A549 (cell line): ENCODE measurements around the gene LRCH2.

Experiments
- CBX8 ChIP-seq: fragments of 200-600 bp; sonication (generic); IDR thresholded peaks from 2 replicates; pipeline ENCODE4 v1.6.1; 2016
- CHD2 ChIP-seq: fragments of 150-350 bp; IDR thresholded peaks from 2 replicates; pipeline ENCODE4 v1.6.1; 2014; ENCODE audit warnings: low read length; ENCODE audit not compliant: partially characterized antibody
- CTCF ChIP-seq: fragments of >200 bp; sonication (Bioruptor Twin); formaldehyde crosslinking; IDR thresholded peaks from 3 replicates; pipeline ENCODE4 v1.5.1; 2016
- JUN ChIP-seq, 2 experiments: fragments of >200 bp; sonication (Bioruptor Twin); formaldehyde crosslinking; IDR thresholded peaks; 2 replicates in 1 of 2; 3 replicates in 1 of 2; pipeline ENCODE4 v1.6.1; 2016 to 2017
- MAFK ChIP-seq: fragments of 450-650 bp; IDR thresholded peaks from 2 replicates; pipeline ENCODE4 v1.6.1; 2014; ENCODE audit not compliant: partially characterized antibody
- MAZ ChIP-seq: fragments of 150-350 bp; IDR thresholded peaks from 2 replicates; pipeline ENCODE4 v1.6.1; 2014; ENCODE audit warnings: antibody characterized with exemption, low read depth, low read length, borderline replicate concordance
- PBX3 ChIP-seq: IDR thresholded peaks from 2 replicates; pipeline ENCODE4 v1.6.1; 2012
- POLR2A ChIP-seq: IDR thresholded peaks from 2 replicates; pipeline ENCODE4 v1.6.1; 2012; ENCODE audit warnings: mild to moderate bottlenecking, low read length
- SMC3 ChIP-seq: fragments of >200 bp; sonication (Bioruptor Twin); formaldehyde crosslinking; IDR thresholded peaks from 3 replicates; pipeline ENCODE4 v1.6.1; 2018; ENCODE audit warnings: inconsistent platforms
- TP53 ChIP-seq: fragments of 250-450 bp; sonication (Bioruptor Pico); IDR thresholded peaks from 2 replicates; pipeline ENCODE4 v1.5.0; 2021; ENCODE audit warnings: mild to moderate bottlenecking, moderate library complexity

DNA sequence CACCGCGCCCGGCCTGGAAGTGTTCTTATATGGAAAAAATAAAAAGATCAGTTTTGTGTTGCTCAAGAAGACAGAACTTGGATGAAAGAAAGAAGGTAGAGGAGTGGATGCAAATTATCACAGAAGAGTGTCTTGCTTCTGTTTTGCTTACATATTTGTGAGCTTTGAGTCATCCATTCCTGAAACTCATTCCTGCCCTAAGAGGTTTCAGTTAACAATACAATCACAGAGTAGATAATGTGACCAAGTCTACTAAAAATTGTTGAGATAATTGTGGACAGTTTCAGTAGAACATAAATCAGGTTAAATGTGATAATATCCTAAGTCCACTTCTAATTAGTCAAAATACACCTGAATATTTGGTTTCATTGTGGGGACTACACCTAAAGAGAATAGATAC is 26.4 kb upstream of the LRCH2 start:
- TF ChIP-seq JUN (IDR thresholded peaks at IDR 0.05) = no peak
- TF ChIP-seq SMC3 = no peak
- no peak for TF ChIP-seq MAZ
- TF ChIP-seq CBX8 = no peak
- TF ChIP-seq CTCF = no peak
- no peak for TF ChIP-seq MAFK
- TF ChIP-seq PBX3 = no peak
- no peak for TF ChIP-seq POLR2A
- TF ChIP-seq TP53 (CRISPR knock-in tag) = no peak
- no peak for TF ChIP-seq CHD2
